Measurements from ENCODE around the gene CYP27C1.

CYP27C1 gene

DNA sequence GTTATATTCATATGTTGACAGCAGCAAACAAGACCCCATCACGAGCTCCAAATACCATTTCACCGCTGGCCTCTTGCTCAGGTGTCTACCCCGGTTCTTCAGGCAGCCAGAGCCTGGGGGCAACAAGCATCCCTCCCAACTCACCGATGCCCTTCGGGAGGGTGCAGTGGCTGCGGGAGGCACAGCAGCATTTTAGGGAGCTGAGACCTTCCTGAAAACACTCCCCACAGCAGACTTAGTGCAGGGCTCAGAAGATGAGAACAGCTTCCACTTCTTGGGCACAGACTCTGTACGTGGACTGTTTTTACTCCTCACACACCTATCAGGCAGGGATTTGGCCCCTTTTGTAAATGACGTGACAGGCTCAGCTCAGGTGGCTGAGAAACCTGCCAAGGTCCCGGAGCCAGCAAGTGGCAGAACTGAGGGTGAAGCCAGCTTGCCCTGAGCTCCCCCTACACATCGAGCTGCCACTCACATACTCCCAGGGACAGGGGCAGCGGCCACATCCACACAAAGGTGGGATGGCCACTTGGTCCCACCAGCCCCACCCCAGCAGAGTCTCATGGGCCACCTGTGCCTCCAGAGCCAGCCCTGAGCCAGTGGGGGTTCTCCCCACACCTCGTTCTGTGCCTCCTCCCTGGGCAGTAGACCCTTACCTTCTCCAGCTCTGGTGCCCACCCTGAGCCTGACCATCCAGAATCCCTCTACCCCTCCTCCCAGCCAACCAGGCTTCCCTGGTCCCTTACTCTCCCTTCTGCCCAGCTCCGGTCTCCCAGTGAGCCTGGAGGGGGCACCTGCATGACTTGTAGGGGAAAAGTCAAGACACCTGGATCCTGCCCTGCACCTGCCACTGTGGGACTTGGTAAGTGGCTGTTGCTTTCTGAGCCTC is 28.5 kb downstream of the CYP27C1 start:
- no peak overlapping the region for H3K23ac ChIP-seq (ENCODE audit: low read length in 2 of 2)
- no peak overlapping the region for H2BK15ac ChIP-seq (ENCODE audit: low read depth, poor library complexity, severe bottlenecking)
- no peak overlapping the region for H3K4me3 ChIP-seq (ENCODE audit: insufficient read depth in 1 of 2, low read depth in 1 of 2, low read length in 2 of 2)
- H3K18ac ChIP-seq (ENCODE audit: low read depth in 1 of 2, low read length in 2 of 2) = no peak overlapping the region
- H2AFZ ChIP-seq (ENCODE audit: low read depth, low read length) = no peak overlapping the region
- H2BK5ac ChIP-seq (ENCODE audit: low read depth, low read length, poor library complexity, severe bottlenecking) = no peak overlapping the region
- H3K4me1 ChIP-seq (ENCODE audit: control insufficient read depth, insufficient read depth, low read depth, low read length) = peaks cover 5% of the 10 kb centered on the region
- DNase-seq = no peak
- H2BK12ac ChIP-seq (ENCODE audit: low read length in 2 of 2) = no peak overlapping the region
- H3K79me1 ChIP-seq (replicated peaks; ENCODE audit: low read length, poor library complexity, severe bottlenecking) = no peaks in the 10 kb centered on the region
- H3K9ac ChIP-seq (ENCODE audit: low read length) = no peak overlapping the region
- H4K91ac ChIP-seq (ENCODE audit: low read length) = peak overlapping the region; percentile 41
- no peak overlapping the region for H3K4ac ChIP-seq (ENCODE audit: low read depth in 1 of 2, low read length in 2 of 2)
- peaks cover 0 to 31% of the 10 kb centered on the region in 2 experiments for H3K36me3 ChIP-seq (ENCODE audit: control insufficient read depth in 1 of 2, insufficient read depth in 2 of 2, low read depth in 1 of 2, low read length in 2 of 2)
- H3K4me2 ChIP-seq (ENCODE audit: low read length, poor library complexity, severe bottlenecking) = no peak overlapping the region
- H3K27me3 ChIP-seq (ENCODE audit: control insufficient read depth in 1 of 2, insufficient read depth in 1 of 2, low read length in 2 of 2) = no peaks in the 10 kb centered on the region
- WGBS = 93% methylated on average over 13 of the region's 13 CpGs
- peak overlapping the region in 1 of 2 experiments; percentile 75 for H3K14ac ChIP-seq (ENCODE audit: low read length in 2 of 2)
- H4K8ac ChIP-seq (ENCODE audit: low read length) = no peak overlapping the region
- no peak overlapping the region for H2BK120ac ChIP-seq (ENCODE audit: low read depth, low read length)
- peaks cover 2% of the 10 kb centered on the region for H3K9me3 ChIP-seq (ENCODE audit: control insufficient read depth, low read length)
- no peak overlapping the region for H2AK5ac ChIP-seq (ENCODE audit: low read length, severe bottlenecking)
- no peak overlapping the region for H3K27ac ChIP-seq (ENCODE audit: low read length, poor library complexity, severe bottlenecking)

DNA sequence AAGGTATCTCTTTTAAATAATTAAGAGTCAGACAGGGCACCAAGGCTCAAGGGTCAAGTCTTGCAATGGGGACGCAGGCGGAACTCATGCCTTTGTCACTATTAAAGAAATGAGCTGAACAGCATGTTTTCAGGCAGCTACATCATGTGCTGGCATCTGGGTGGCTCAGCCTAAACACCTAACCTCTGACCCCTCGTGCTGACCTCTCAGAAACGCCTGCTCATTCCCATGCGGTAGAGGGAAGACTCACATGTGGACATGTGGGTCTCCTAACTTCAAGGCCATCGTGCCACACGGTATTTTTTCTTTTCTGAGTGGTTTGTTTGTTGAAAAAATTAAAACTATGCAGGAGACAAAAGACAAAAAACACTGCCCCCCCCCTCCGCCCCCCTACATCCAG is 31.3 kb downstream of the CYP27C1 start:
- Histone ChIP-seq H3K9me3 (ENCODE audit: control insufficient read depth, low read length) (peaks cover 2% of the 10 kb centered on the region), H2BK5ac (ENCODE audit: low read depth, low read length, poor library complexity, severe bottlenecking) (no peak overlapping the region), H3K4me1 (ENCODE audit: control insufficient read depth, insufficient read depth, low read depth, low read length) (peaks cover 5% of the 10 kb centered on the region), H3K36me3 (ENCODE audit: control insufficient read depth in 1 of 2, insufficient read depth in 2 of 2, low read depth in 1 of 2, low read length in 2 of 2) (peaks cover 0 to 24% of the 10 kb centered on the region in 2 experiments), H4K91ac (ENCODE audit: low read length) (no peak overlapping the region), H3K9ac (ENCODE audit: low read length) (no peak overlapping the region), H3K4me2 (ENCODE audit: low read length, poor library complexity, severe bottlenecking) (no peak overlapping the region), H3K4ac (ENCODE audit: low read depth in 1 of 2, low read length in 2 of 2) (no peak overlapping the region), H2BK12ac (ENCODE audit: low read length in 2 of 2) (no peak overlapping the region), H3K27me3 (ENCODE audit: control insufficient read depth in 1 of 2, insufficient read depth in 1 of 2, low read length in 2 of 2) (no peaks in the 10 kb centered on the region), H3K14ac (ENCODE audit: low read length in 2 of 2) (no peak overlapping the region), H3K23ac (ENCODE audit: low read length in 2 of 2) (no peak overlapping the region), H2AK5ac (ENCODE audit: low read length, severe bottlenecking) (no peak overlapping the region), H3K79me1 (replicated peaks; ENCODE audit: low read length, poor library complexity, severe bottlenecking) (no peaks in the 10 kb centered on the region), H3K27ac (ENCODE audit: low read length, poor library complexity, severe bottlenecking) (no peak overlapping the region), H2BK120ac (ENCODE audit: low read depth, low read length) (no peak overlapping the region), H3K18ac (ENCODE audit: low read depth in 1 of 2, low read length in 2 of 2) (no peak overlapping the region), H2BK15ac (ENCODE audit: low read depth, poor library complexity, severe bottlenecking) (no peak overlapping the region), H2AFZ (ENCODE audit: low read depth, low read length) (no peak overlapping the region), H4K8ac (ENCODE audit: low read length) (no peak overlapping the region), H3K4me3 (ENCODE audit: insufficient read depth in 1 of 2, low read depth in 1 of 2, low read length in 2 of 2) (no peak overlapping the region)
- WGBS = 90% methylated on average over 5 of the region's 8 CpGs
- DNase-seq = no peak

DNA sequence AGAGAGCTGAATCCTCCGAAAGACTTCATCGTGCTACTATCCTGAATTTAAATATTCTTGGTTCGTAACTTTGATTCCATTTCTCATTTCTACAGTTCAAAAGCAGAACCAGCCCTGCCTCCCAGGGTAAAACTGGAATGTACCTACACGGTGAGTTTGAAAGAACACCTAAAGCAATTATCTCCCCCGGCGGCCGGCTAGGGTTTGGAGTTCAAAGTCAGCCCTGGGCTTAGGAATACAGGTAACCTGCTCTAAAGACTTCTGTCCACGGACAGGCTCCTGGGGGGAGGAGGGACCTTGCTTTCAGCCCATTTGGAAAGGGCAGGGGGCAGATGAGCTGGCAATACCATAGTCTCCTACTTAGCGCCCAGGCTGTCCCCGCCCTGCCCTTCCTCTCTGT is 32.3 kb downstream of the CYP27C1 start:
- Histone ChIP-seq H2BK120ac (ENCODE audit: low read depth, low read length) (no peak overlapping the region), H3K23ac (ENCODE audit: low read length in 2 of 2) (no peak overlapping the region), H3K4ac (ENCODE audit: low read depth in 1 of 2, low read length in 2 of 2) (no peak overlapping the region), H3K27me3 (ENCODE audit: control insufficient read depth in 1 of 2, insufficient read depth in 1 of 2, low read length in 2 of 2) (no peaks in the 10 kb centered on the region), H3K27ac (ENCODE audit: low read length, poor library complexity, severe bottlenecking) (no peak overlapping the region), H3K4me1 (ENCODE audit: control insufficient read depth, insufficient read depth, low read depth, low read length) (no peaks in the 10 kb centered on the region), H4K91ac (ENCODE audit: low read length) (no peak overlapping the region), H3K79me1 (replicated peaks; ENCODE audit: low read length, poor library complexity, severe bottlenecking) (no peaks in the 10 kb centered on the region), H3K4me2 (ENCODE audit: low read length, poor library complexity, severe bottlenecking) (no peak overlapping the region), H2BK15ac (ENCODE audit: low read depth, poor library complexity, severe bottlenecking) (no peak overlapping the region), H4K8ac (ENCODE audit: low read length) (no peak overlapping the region), H3K4me3 (ENCODE audit: insufficient read depth in 1 of 2, low read depth in 1 of 2, low read length in 2 of 2) (no peak overlapping the region), H2BK5ac (ENCODE audit: low read depth, low read length, poor library complexity, severe bottlenecking) (no peak overlapping the region), H3K14ac (ENCODE audit: low read length in 2 of 2) (no peak overlapping the region), H3K18ac (ENCODE audit: low read depth in 1 of 2, low read length in 2 of 2) (no peak overlapping the region), H3K9me3 (ENCODE audit: control insufficient read depth, low read length) (peaks cover 2% of the 10 kb centered on the region), H2AK5ac (ENCODE audit: low read length, severe bottlenecking) (no peak overlapping the region), H3K9ac (ENCODE audit: low read length) (no peak overlapping the region), H3K36me3 (ENCODE audit: control insufficient read depth in 1 of 2, insufficient read depth in 2 of 2, low read depth in 1 of 2, low read length in 2 of 2) (peaks cover 0 to 18% of the 10 kb centered on the region in 2 experiments), H2AFZ (ENCODE audit: low read depth, low read length) (no peak overlapping the region), H2BK12ac (ENCODE audit: low read length in 2 of 2) (no peak overlapping the region)
- WGBS = 77% methylated on average over 10 of the region's 10 CpGs
- no peak for DNase-seq

DNA sequence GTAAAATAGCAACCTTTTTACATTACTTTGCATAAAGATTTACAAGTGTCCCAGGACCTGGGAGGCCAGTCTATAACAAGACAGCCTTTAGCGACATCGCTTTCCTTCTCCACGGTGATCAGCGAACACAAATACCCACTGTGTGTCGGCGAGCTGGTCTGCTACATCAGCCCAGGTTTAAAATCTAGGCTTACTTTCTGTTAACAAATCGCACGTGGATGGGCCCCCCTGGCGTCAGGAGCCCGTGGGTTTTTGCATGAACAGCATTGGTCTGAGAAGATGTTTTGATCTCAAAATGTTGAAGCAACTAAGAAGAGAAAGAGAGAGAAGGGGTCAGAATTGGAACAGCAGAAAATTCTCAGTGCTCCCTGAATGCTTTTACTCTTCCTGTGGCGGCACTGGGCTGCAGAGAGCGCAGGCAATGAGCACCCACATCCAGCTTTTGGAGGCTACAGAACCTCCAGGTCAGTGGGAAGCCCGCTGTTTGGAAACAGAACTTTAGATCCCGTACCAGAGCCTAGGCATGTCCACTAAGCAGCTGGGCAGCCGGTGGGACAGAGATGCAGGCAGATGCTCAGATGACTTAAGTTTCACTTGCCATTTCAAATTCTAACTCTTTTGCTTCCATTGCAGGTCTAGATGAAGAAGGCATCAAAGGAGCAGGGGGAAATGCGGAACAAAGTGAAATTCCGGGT is 32.9 kb downstream of the CYP27C1 start:
- no peak overlapping the region for H3K27ac ChIP-seq (ENCODE audit: low read length, poor library complexity, severe bottlenecking)
- peaks cover 2% of the 10 kb centered on the region for H3K9me3 ChIP-seq (ENCODE audit: control insufficient read depth, low read length)
- no peaks in the 10 kb centered on the region for H3K4me1 ChIP-seq (ENCODE audit: control insufficient read depth, insufficient read depth, low read depth, low read length)
- no peak overlapping the region for H2BK5ac ChIP-seq (ENCODE audit: low read depth, low read length, poor library complexity, severe bottlenecking)
- H3K23ac ChIP-seq (ENCODE audit: low read length in 2 of 2) = no peak overlapping the region
- no peaks in the 10 kb centered on the region for H3K79me1 ChIP-seq (replicated peaks; ENCODE audit: low read length, poor library complexity, severe bottlenecking)
- no peak overlapping the region for H3K4me3 ChIP-seq (ENCODE audit: insufficient read depth in 1 of 2, low read depth in 1 of 2, low read length in 2 of 2)
- peak overlapping the region; percentile 26 for H2BK15ac ChIP-seq (ENCODE audit: low read depth, poor library complexity, severe bottlenecking)
- no peak overlapping the region for H4K8ac ChIP-seq (ENCODE audit: low read length)
- no peak overlapping the region for H3K4ac ChIP-seq (ENCODE audit: low read depth in 1 of 2, low read length in 2 of 2)
- WGBS = 79% methylated on average over 17 of the region's 17 CpGs
- H2BK12ac ChIP-seq (ENCODE audit: low read length in 2 of 2) = no peak overlapping the region
- no peak for DNase-seq
- H3K27me3 ChIP-seq (ENCODE audit: control insufficient read depth in 1 of 2, insufficient read depth in 1 of 2, low read length in 2 of 2) = no peaks in the 10 kb centered on the region
- H3K36me3 ChIP-seq (ENCODE audit: control insufficient read depth in 1 of 2, insufficient read depth in 2 of 2, low read depth in 1 of 2, low read length in 2 of 2) = peaks cover 0 to 13% of the 10 kb centered on the region in 2 experiments
- H2AK5ac ChIP-seq (ENCODE audit: low read length, severe bottlenecking) = no peak overlapping the region
- no peak overlapping the region for H3K9ac ChIP-seq (ENCODE audit: low read length)
- H4K91ac ChIP-seq (ENCODE audit: low read length) = no peak overlapping the region
- H3K4me2 ChIP-seq (ENCODE audit: low read length, poor library complexity, severe bottlenecking) = no peak overlapping the region
- H3K14ac ChIP-seq (ENCODE audit: low read length in 2 of 2) = no peak overlapping the region
- no peak overlapping the region for H2AFZ ChIP-seq (ENCODE audit: low read depth, low read length)
- no peak overlapping the region for H3K18ac ChIP-seq (ENCODE audit: low read depth in 1 of 2, low read length in 2 of 2)
- H2BK120ac ChIP-seq (ENCODE audit: low read depth, low read length) = no peak overlapping the region

Data from mesenchymal stem cell (in vitro differentiated cells and primary cell).